Liver (tissue), 9 donors: ENCODE measurements around the gene LRRC8B. TPM values are rescaled to one million over a fixed set of nuclear protein-coding genes. Genes with fewer than 3 reads are reported as not detected.

Source experiments
- DNase-seq: peaks from one replicate; pipeline ENCODE4 v3.0.0-alpha.2; 2017; ENCODE audit warnings: low spot score
- H3K27ac ChIP-seq, 2 donors: one replicate each; pipeline ENCODE4 v1.7.0; 2013; ENCODE audit warnings: inconsistent platforms in 2 of 2, low read length in 2 of 2, control low read depth in 1 of 2, low read depth in 1 of 2, mild to moderate bottlenecking in 1 of 2
- H3K27me3 ChIP-seq, 4 donors: one replicate each; pipeline versions ENCODE4 v1.6.1 to v1.7.0; 2013; ENCODE audit warnings: low read length in 3 of 4, inconsistent platforms in 1 of 4, mild to moderate bottlenecking in 1 of 4, moderate library complexity in 1 of 4; ENCODE audit not compliant: control insufficient read depth in 4 of 4, insufficient read depth in 4 of 4
- H3K36me3 ChIP-seq, 4 donors: one replicate each; pipeline versions ENCODE4 v1.6.1 to v1.7.0; 2013; ENCODE audit warnings: low read length in 3 of 4, mild to moderate bottlenecking in 3 of 4, low read depth in 1 of 4, moderate library complexity in 1 of 4; ENCODE audit not compliant: control insufficient read depth in 4 of 4, insufficient read depth in 3 of 4
- H3K4me1 ChIP-seq, 4 donors: one replicate each; pipeline versions ENCODE4 v1.6.1 to v1.7.0; 2013; ENCODE audit warnings: low read length in 3 of 4, mild to moderate bottlenecking in 3 of 4, moderate library complexity in 1 of 4; ENCODE audit not compliant: control insufficient read depth in 4 of 4, insufficient read depth in 4 of 4
- H3K4me3 ChIP-seq, 3 donors: one replicate each; pipeline versions ENCODE4 v1.6.1 to v1.7.0; 2013; ENCODE audit warnings: low read length in 3 of 3, control low read depth in 1 of 3, low read depth in 1 of 3, mild to moderate bottlenecking in 1 of 3
- H3K9ac ChIP-seq, 2 donors: one replicate each; pipeline ENCODE4 v1.7.0; 2013; ENCODE audit warnings: low read length in 2 of 2, mild to moderate bottlenecking in 2 of 2, moderate library complexity in 2 of 2, control low read depth in 1 of 2, low read depth in 1 of 2
- H3K9me3 ChIP-seq, 4 donors: one replicate each; pipeline versions ENCODE4 v1.6.1 to v1.7.0; 2013; ENCODE audit warnings: low read length in 3 of 4; ENCODE audit not compliant: control insufficient read depth in 4 of 4
- ATF3 ChIP-seq: IDR thresholded peaks from 2 replicates; pipeline ENCODE4 v1.6.1; 2016; ENCODE audit warnings: antibody characterized with exemption
- CTCF ChIP-seq: fragments of 150-350 bp; IDR thresholded peaks from 2 replicates; pipeline ENCODE4 v1.5.1; 2017; ENCODE audit warnings: improper control_type of control experiment, low read depth, low read length; ENCODE audit not compliant: missing input control
- EGR1 ChIP-seq, 2 donors: IDR thresholded peaks; 2 replicates each; pipeline ENCODE4 v1.6.1; 2016 to 2018; ENCODE audit warnings: antibody characterized with exemption in 2 of 2, low read depth in 2 of 2
- FOXA2 ChIP-seq: IDR thresholded peaks from 2 replicates; pipeline ENCODE4 v1.6.1; 2016; ENCODE audit warnings: antibody characterized with exemption
- GABPA ChIP-seq, 2 donors: IDR thresholded peaks in 1 of 2; conservative IDR thresholded peaks in 1 of 2; 2 replicates each; pipeline ENCODE4 v1.6.1; 2016; ENCODE audit warnings: antibody characterized with exemption in 2 of 2, mild to moderate bottlenecking in 1 of 2, moderate library complexity in 1 of 2
- HNF4A ChIP-seq, 2 donors: conservative IDR thresholded peaks; 2 replicates each; pipeline ENCODE4 v1.6.1; 2016; ENCODE audit warnings: antibody characterized with exemption in 2 of 2, mild to moderate bottlenecking in 2 of 2
- HNF4G ChIP-seq: IDR thresholded peaks from 2 replicates; pipeline ENCODE4 v1.6.1; 2016; ENCODE audit warnings: antibody characterized with exemption
- NR2F2 ChIP-seq: IDR thresholded peaks from 2 replicates; pipeline ENCODE4 v1.6.1; 2016; ENCODE audit warnings: antibody characterized with exemption
- RAD21 ChIP-seq, 2 donors: IDR thresholded peaks; 2 replicates each; pipeline ENCODE4 v1.6.1; 2016; ENCODE audit warnings: antibody characterized with exemption in 2 of 2, mild to moderate bottlenecking in 2 of 2
- REST ChIP-seq: IDR thresholded peaks from 2 replicates; pipeline ENCODE4 v1.6.1; 2016; ENCODE audit warnings: antibody characterized with exemption, mild to moderate bottlenecking
- RXRA ChIP-seq, 2 donors: IDR thresholded peaks; 2 replicates each; pipeline ENCODE4 v1.6.1; 2017 to 2018; ENCODE audit warnings: antibody characterized with exemption in 2 of 2, mild to moderate bottlenecking in 1 of 2
- SP1 ChIP-seq: IDR thresholded peaks from 2 replicates; pipeline ENCODE4 v1.6.1; 2018; ENCODE audit warnings: antibody characterized with exemption, mild to moderate bottlenecking
- TAF1 ChIP-seq: conservative IDR thresholded peaks from 2 replicates; pipeline ENCODE4 v1.6.1; 2016; ENCODE audit warnings: antibody characterized with exemption, mild to moderate bottlenecking
- YY1 ChIP-seq: IDR thresholded peaks from 2 replicates; pipeline ENCODE4 v1.6.1; 2016; ENCODE audit warnings: antibody characterized with exemption, mild to moderate bottlenecking
- WGBS: extraction: QIAGEN DNeasy Blood & Tissue Kit; methylation state at CpG from one replicate; pipeline ENCODE4 v1.1.7; 2013; 5-methylcytosine and 5-hydroxymethylcytosine counted together
- polyA plus RNA-seq, 2 donors: library from polyadenylated mRNA; stranded (reverse) in 1 of 2; unstranded in 1 of 2; fragments of 200-250 nt in 1 of 2; fragments of >200 nt in 1 of 2; fragmentation: Nextera tagmentation in 1 of 2; extraction: Ambion mirVana in 1 of 2; gene quantifications; one replicate each; pipeline versions ENCODE4 v1.2.1 to v1.2.3, GENCODE V29; 2013 to 2015
- total RNA-seq, 2 donors: library from RNA; depleted of rRNA; stranded (reverse); fragments of >200 nt; gene quantifications; one replicate each; pipeline ENCODE4 v1.2.3, GENCODE V29; 2014
- TF ChIP-seq, protein P1 (sequence below): IDR thresholded peaks from 2 replicates; pipeline ENCODE4 v1.6.1; 2016; ENCODE audit warnings: antibody characterized with exemption
- donor health status: healthy.
- donor health status: healthy.
- donor health status: healthy.
- donor health status: healthy.
- donor health status: healthy.

LRRC8B gene
- total and polyA plus RNA-seq, 4 donors: 1.2 to 4.3 (median 2.5) TPM

DNA sequence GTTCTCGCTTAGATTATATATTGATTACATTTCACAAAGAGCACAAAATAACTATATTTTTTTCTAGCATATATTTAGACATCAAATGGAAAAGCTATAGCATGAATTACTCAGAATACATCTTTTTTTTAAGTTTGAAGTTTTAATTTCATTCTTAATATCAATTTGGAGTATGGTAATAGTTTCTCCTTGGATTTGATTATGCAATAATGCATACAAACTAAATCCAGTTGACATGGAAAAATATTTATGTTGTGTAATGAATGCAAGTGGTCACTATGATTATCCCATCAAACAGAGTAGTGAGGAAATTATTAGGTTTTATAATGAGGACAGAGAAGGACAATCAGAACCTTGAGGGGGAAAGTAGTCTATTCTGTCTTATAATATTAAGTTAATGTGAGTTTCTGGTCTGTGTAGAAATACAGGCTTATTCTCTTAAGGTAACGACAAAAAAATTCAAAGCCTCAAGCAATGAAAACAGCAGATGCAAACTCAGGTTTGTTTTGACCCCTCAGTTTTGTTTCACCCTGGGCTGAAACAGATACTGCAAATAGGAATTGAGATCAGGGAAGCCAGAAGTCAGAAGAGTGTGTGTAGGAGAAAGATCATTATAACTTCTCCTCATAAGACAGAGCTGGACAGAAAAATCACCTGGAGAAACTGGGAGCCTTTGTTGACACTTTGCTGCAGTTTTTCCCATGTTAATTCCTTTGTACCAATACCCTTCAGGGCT is 23.7 kb downstream of the LRRC8B start:
- no peak for DNase-seq
- 97% methylated on average over 2 of the region's 2 CpGs for WGBS
- Histone ChIP-seq H3K27ac (no peak overlapping the region), H3K4me3 (no peak overlapping the region), H3K27me3 (no peaks in the 10 kb centered on the region), H3K9me3 (no peaks in the 10 kb centered on the region), H3K36me3 (no peaks in the 10 kb centered on the region), H3K9ac (no peak overlapping the region), H3K4me1 (peaks cover 1 to 7% (median 7%) of the 10 kb centered on the region in 4 donors)
- TF ChIP-seq RAD21 (IDR thresholded peaks at IDR 0.05) (no peak), HNF4G (no peak), CTCF (no peak), TAF1 (no peak), GABPA (IDR thresholded peaks at IDR 0.05 in 1 of 2, conservative IDR thresholded peaks at IDR 0.05 in 1 of 2) (no peak), NR2F2 (no peak), HNF4A (conservative IDR thresholded peaks at IDR 0.05) (no peak), EGR1 (IDR thresholded peaks at IDR 0.05; ENCODE audit: low read depth in 2 of 2) (no peak), RXRA (IDR thresholded peaks at IDR 0.05) (no peak)
- TF ChIP-seq, protein P1, sequence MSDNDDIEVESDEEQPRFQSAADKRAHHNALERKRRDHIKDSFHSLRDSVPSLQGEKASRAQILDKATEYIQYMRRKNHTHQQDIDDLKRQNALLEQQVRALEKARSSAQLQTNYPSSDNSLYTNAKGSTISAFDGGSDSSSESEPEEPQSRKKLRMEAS: no peak

GRCh38 chr1:89550995-89551394 is 26.4 kb downstream of the LRRC8B start:
- Histone ChIP-seq H3K4me1 (peaks cover 3 to 13% (median 7%) of the 10 kb centered on the region in 4 donors), H3K9ac (no peak overlapping the region), H3K36me3 (no peaks in the 10 kb centered on the region), H3K27me3 (no peaks in the 10 kb centered on the region), H3K4me3 (no peak overlapping the region), H3K27ac (no peak overlapping the region), H3K9me3 (no peaks in the 10 kb centered on the region)
- WGBS: 94% methylated on average over 5 of the region's 5 CpGs
- no peak for DNase-seq
- TF ChIP-seq HNF4A (conservative IDR thresholded peaks at IDR 0.05) (no peak), FOXA2 (no peak), ATF3 (no peak), YY1 (no peak), SP1 (no peak), EGR1 (IDR thresholded peaks at IDR 0.05; ENCODE audit: low read depth in 2 of 2) (no peak), REST (no peak)
- TF ChIP-seq, protein P1: no peak
